Trophoblast cell (in vitro differentiated cells and primary cell): ENCODE data around the gene MRTFA.

Source experiments
- DNase-seq, 2 donors: peaks; one replicate each; pipeline ENCODE4 v3.0.0-alpha.2; 2016
- H2AFZ ChIP-seq: 2 replicates; pipeline ENCODE4 v1.6.1; 2013; ENCODE audit warnings: low read length, moderate library complexity, mild to moderate bottlenecking; ENCODE audit not compliant: insufficient read depth, poor library complexity
- H2AK5ac ChIP-seq: 2 replicates; pipeline ENCODE4 v1.6.1; 2013; ENCODE audit warnings: mild to moderate bottlenecking, low read length
- H2BK120ac ChIP-seq: 2 replicates; pipeline ENCODE4 v1.6.1; 2013; ENCODE audit warnings: low read length, mild to moderate bottlenecking, moderate library complexity; ENCODE audit not compliant: insufficient read depth, poor library complexity
- H2BK12ac ChIP-seq: 2 replicates; pipeline ENCODE4 v1.6.1; 2013; ENCODE audit warnings: mild to moderate bottlenecking, low read length, moderate library complexity
- H2BK5ac ChIP-seq: 2 replicates; pipeline ENCODE4 v1.6.1; 2013; ENCODE audit warnings: low read length, low read depth, moderate library complexity, mild to moderate bottlenecking; ENCODE audit not compliant: poor library complexity
- H3K14ac ChIP-seq: 2 replicates; pipeline ENCODE4 v1.6.1; 2013; ENCODE audit warnings: mild to moderate bottlenecking, low read length
- H3K18ac ChIP-seq: 2 replicates; pipeline ENCODE4 v1.6.1; 2013; ENCODE audit warnings: mild to moderate bottlenecking, low read length
- H3K23ac ChIP-seq: 2 replicates; pipeline ENCODE4 v1.6.1; 2013; ENCODE audit warnings: low read length
- H3K27ac ChIP-seq: 2 replicates; pipeline ENCODE4 v1.5.1; 2013; ENCODE audit warnings: low read depth, mild to moderate bottlenecking, inconsistent platforms, low read length, moderate library complexity
- H3K27me3 ChIP-seq: 2 replicates; pipeline ENCODE4 v1.6.1; 2013; ENCODE audit warnings: inconsistent platforms, mild to moderate bottlenecking, low read length, moderate library complexity; ENCODE audit not compliant: insufficient read depth
- H3K36me3 ChIP-seq, 2 experiments: 1 replicate in 1 of 2; 2 replicates in 1 of 2; pipeline ENCODE4 v1.6.1; 2013; ENCODE audit warnings: low read length in 2 of 2, mild to moderate bottlenecking in 2 of 2, moderate library complexity in 1 of 2; ENCODE audit not compliant: insufficient read depth in 2 of 2, control insufficient read depth in 1 of 2
- H3K4ac ChIP-seq: 2 replicates; pipeline ENCODE4 v1.6.1; 2013; ENCODE audit warnings: low read depth, mild to moderate bottlenecking, low read length, moderate library complexity
- H3K4me1 ChIP-seq, 2 experiments: 1 replicate in 1 of 2; 2 replicates in 1 of 2; pipeline ENCODE4 v1.6.1; 2013; ENCODE audit warnings: low read length in 2 of 2, mild to moderate bottlenecking in 2 of 2, moderate library complexity in 1 of 2; ENCODE audit not compliant: insufficient read depth in 2 of 2, control insufficient read depth in 1 of 2
- H3K4me2 ChIP-seq: 2 replicates; pipeline ENCODE4 v1.6.1; 2013; ENCODE audit warnings: inconsistent platforms, mild to moderate bottlenecking, low read length, moderate library complexity
- H3K4me3 ChIP-seq: 2 replicates; pipeline ENCODE4 v1.5.1; 2013; ENCODE audit warnings: mild to moderate bottlenecking, low read depth, low read length, inconsistent platforms
- H3K79me1 ChIP-seq: one replicate; pipeline ENCODE4 v1.6.1; 2013; ENCODE audit warnings: low read length
- H3K79me2 ChIP-seq: 2 replicates; pipeline ENCODE4 v1.6.1; 2013; ENCODE audit warnings: low read length, mild to moderate bottlenecking; ENCODE audit not compliant: control insufficient read depth, insufficient read depth, poor library complexity
- H3K9ac ChIP-seq: 2 replicates; pipeline ENCODE4 v1.6.1; 2013; ENCODE audit warnings: mild to moderate bottlenecking, low read length
- H3K9me3 ChIP-seq: 2 replicates; pipeline ENCODE4 v1.6.1; 2013; ENCODE audit warnings: low read depth, mild to moderate bottlenecking, control low read depth, inconsistent platforms, low read length; ENCODE audit not compliant: insufficient read depth
- H4K12ac ChIP-seq: 2 replicates; pipeline ENCODE4 v1.6.1; 2013; ENCODE audit warnings: low read depth, mild to moderate bottlenecking, low read length, moderate library complexity
- H4K8ac ChIP-seq: 2 replicates; pipeline ENCODE4 v1.6.1; 2013; ENCODE audit warnings: low read depth, mild to moderate bottlenecking, low read length, moderate library complexity
- H4K91ac ChIP-seq: one replicate; pipeline ENCODE4 v1.6.1; 2013; ENCODE audit warnings: low read depth, mild to moderate bottlenecking, low read length, moderate library complexity
- WGBS: extraction: QIAGEN DNeasy Blood & Tissue Kit; methylation state at CpG from one replicate; pipeline ENCODE4 v1.1.7; 2013; ENCODE audit warnings: missing lambda C conversion rate; ENCODE audit not compliant: insufficient read length, insufficient coverage; ENCODE audit errors: extremely low coverage; 5-methylcytosine and 5-hydroxymethylcytosine counted together

Gene MRTFA

GRCh38 chr22:40571887-40572286, 64.6 kb downstream of the MRTFA start:
- Histone ChIP-seq H3K27me3 (no peaks in the 10 kb centered on the region), H2BK120ac (no peak overlapping the region), H4K8ac (no peak overlapping the region), H3K4me1 (no peaks in the 10 kb centered on the region), H4K12ac (no peak overlapping the region), H2BK12ac (no peak overlapping the region), H3K9me3 (no peaks in the 10 kb centered on the region), H3K36me3 (peaks cover 0 to 2% of the 10 kb centered on the region in 2 experiments), H3K9ac (no peak overlapping the region), H3K4ac (no peak overlapping the region), H2AK5ac (no peak overlapping the region), H4K91ac (no peak overlapping the region), H3K27ac (no peak overlapping the region), H3K79me2 (no peaks in the 10 kb centered on the region), H3K18ac (no peak overlapping the region), H3K4me2 (no peak overlapping the region), H3K4me3 (no peak overlapping the region), H3K14ac (no peak overlapping the region), H2AFZ (no peak overlapping the region), H3K23ac (no peak overlapping the region), H3K79me1 (no peaks in the 10 kb centered on the region), H2BK5ac (no peak overlapping the region)
- no CpG with 5 or more reads among the region's 3 CpGs for WGBS
- no peak for DNase-seq

GRCh38 chr22:40567626-40568328, 68.7 kb downstream of the MRTFA start:
- Histone ChIP-seq H3K14ac (no peak overlapping the region), H3K4me2 (no peak overlapping the region), H4K12ac (no peak overlapping the region), H3K36me3 (peaks cover 0 to 3% of the 10 kb centered on the region in 2 experiments), H2BK12ac (no peak overlapping the region), H2BK5ac (no peak overlapping the region), H4K91ac (no peak overlapping the region), H2BK120ac (no peak overlapping the region), H2AFZ (no peak overlapping the region), H3K18ac (no peak overlapping the region), H2AK5ac (no peak overlapping the region), H3K23ac (no peak overlapping the region), H3K4ac (no peak overlapping the region), H4K8ac (no peak overlapping the region), H3K4me3 (no peak overlapping the region), H3K79me1 (no peaks in the 10 kb centered on the region), H3K9ac (no peak overlapping the region), H3K27ac (no peak overlapping the region), H3K9me3 (no peaks in the 10 kb centered on the region), H3K27me3 (no peaks in the 10 kb centered on the region), H3K79me2 (peaks cover 2% of the 10 kb centered on the region), H3K4me1 (no peaks in the 10 kb centered on the region)
- no peak for DNase-seq
- no CpG with 5 or more reads among the region's 1 CpG for WGBS

- Histone ChIP-seq H3K9me3 (no peaks in the 10 kb centered on the region), H3K4ac (no peak overlapping the region), H2BK5ac (no peak overlapping the region), H3K9ac (no peak overlapping the region), H3K27me3 (no peaks in the 10 kb centered on the region), H3K79me2 (peaks cover 2% of the 10 kb centered on the region), H4K12ac (no peak overlapping the region), H2AK5ac (no peak overlapping the region), H3K4me2 (no peak overlapping the region), H3K4me1 (no peaks in the 10 kb centered on the region), H3K79me1 (no peaks in the 10 kb centered on the region), H3K18ac (no peak overlapping the region), H3K27ac (no peak overlapping the region), H2BK12ac (no peak overlapping the region), H3K23ac (no peak overlapping the region), H4K91ac (no peak overlapping the region), H3K36me3 (peaks cover 0 to 3% of the 10 kb centered on the region in 2 experiments), H2AFZ (no peak overlapping the region), H3K14ac (no peak overlapping the region), H4K8ac (no peak overlapping the region), H3K4me3 (no peak overlapping the region), H2BK120ac (no peak overlapping the region)
- no CpG with 5 or more reads among the region's 3 CpGs for WGBS
- peak in 1 of 2 donors; percentile 60 for DNase-seq
Measured at GRCh38 chr22:40567106-40567505, 69.4 kb downstream of the MRTFA start.

- Histone ChIP-seq H3K27me3 (no peaks in the 10 kb centered on the region), H3K18ac (no peak overlapping the region), H4K8ac (no peak overlapping the region), H3K4ac (no peak overlapping the region), H3K14ac (no peak overlapping the region), H3K9me3 (no peaks in the 10 kb centered on the region), H4K12ac (no peak overlapping the region), H3K79me2 (no peaks in the 10 kb centered on the region), H4K91ac (no peak overlapping the region), H3K4me2 (no peak overlapping the region), H3K4me3 (no peak overlapping the region), H3K79me1 (peaks cover 2% of the 10 kb centered on the region), H2AFZ (no peak overlapping the region), H3K36me3 (peaks cover 0 to 2% of the 10 kb centered on the region in 2 experiments), H3K9ac (no peak overlapping the region), H2BK5ac (no peak overlapping the region), H2BK12ac (no peak overlapping the region), H3K23ac (no peak overlapping the region), H3K4me1 (peaks cover 0 to 2% of the 10 kb centered on the region in 2 experiments), H2AK5ac (no peak overlapping the region), H2BK120ac (no peak overlapping the region), H3K27ac (no peak overlapping the region)
- DNase-seq = peak; percentile 58 to 66
- no CpG with 5 or more reads among the region's 2 CpGs for WGBS
Measured at GRCh38 chr22:40560994-40561515, 75.5 kb downstream of the MRTFA start.
